T-helper 17 cell (primary cell): ENCODE measurements around the gene ZNF763. TPM values are rescaled to one million over a fixed set of nuclear protein-coding genes. Genes with fewer than 3 reads are reported as not detected.
A peak's percentile ranks its signal among the peaks of the same experiment; 100 is the strongest.
"Not testable (repeated sequence)": the region's sequence is repeated elsewhere in the genome, so short reads cannot be mapped to it uniquely, and the experiment has no call there.

ENCODE experiments used
- ATAC-seq: fragments of 150-1000 bp; cut with Tn5 transposase; 2 replicates; pipeline ENCODE4 v1.10.0; 2021; ENCODE audit warnings: mild to moderate bottlenecking, moderate library complexity
- DNase-seq, 3 donors: peaks; one replicate each; pipeline versions ENCODE4 v3.0.0 to v3.0.0-alpha.2; 2020 to 2021
- H3K9me3 ChIP-seq: one replicate; pipeline ENCODE4 v1.7.0; 2013; ENCODE audit warnings: low read length, mild to moderate bottlenecking; ENCODE audit not compliant: control insufficient read depth, poor library complexity, severe bottlenecking
- H3K27ac Mint-ChIP-seq: one replicate; pipeline ENCODE4 v1.8.0; 2022; ENCODE audit warnings: mild to moderate bottlenecking, moderate library complexity, mixed read lengths
- H3K27me3 Mint-ChIP-seq: one replicate; pipeline ENCODE4 v1.8.0; 2022; ENCODE audit warnings: mixed read lengths
- H3K36me3 Mint-ChIP-seq: one replicate; pipeline ENCODE4 v1.8.0; 2022; ENCODE audit warnings: low read depth, mixed read lengths
- H3K4me1 Mint-ChIP-seq: one replicate; pipeline ENCODE4 v1.8.0; 2022; ENCODE audit warnings: mild to moderate bottlenecking, mixed read lengths
- H3K4me3 Mint-ChIP-seq: one replicate; pipeline ENCODE4 v1.8.0; 2022; ENCODE audit warnings: mild to moderate bottlenecking, moderate library complexity, mixed read lengths
- total RNA-seq, 4 donors: library from RNA in 2 of 4; stranded (reverse) in 2 of 4; gene quantifications; one replicate each; pipeline ENCODE4 v1.2.3 and lab custom pipeline; 2022 to 2026

Gene ZNF763
- total RNA-seq, 2 donors from 2014 or later: 1.5 to 1.7 TPM

DNA sequence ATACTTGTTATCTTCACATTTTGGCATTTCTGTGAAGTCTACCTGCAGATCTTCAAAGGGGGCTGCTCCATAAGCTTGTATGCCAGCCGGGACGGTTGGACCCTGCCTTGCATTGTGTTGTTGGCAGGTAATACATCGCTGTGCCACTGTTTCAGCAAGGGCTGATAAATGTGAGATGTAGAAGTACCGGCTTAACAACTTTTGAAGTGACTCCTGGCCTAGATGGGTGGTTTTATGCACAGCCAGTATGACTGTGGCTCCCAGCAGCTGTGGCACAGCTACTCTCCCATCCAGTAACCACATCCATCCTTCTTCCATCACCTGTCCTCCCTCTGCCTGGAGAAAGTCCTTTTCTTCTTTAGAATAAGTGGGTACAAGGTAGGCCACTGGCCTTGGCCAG, 20.2 kb upstream of the ZNF763 start:
- ATAC-seq: no peak
- no peak for DNase-seq
- H3K9me3 ChIP-seq: peaks cover 61% of the 10 kb centered on the region
- Mint-ChIP-seq H3K4me3 (no peak overlapping the region), H3K27ac (no peak overlapping the region), H3K36me3 (peaks cover 11% of the 10 kb centered on the region), H3K27me3 (no peaks in the 10 kb centered on the region), H3K4me1 (no peaks in the 10 kb centered on the region)

DNA sequence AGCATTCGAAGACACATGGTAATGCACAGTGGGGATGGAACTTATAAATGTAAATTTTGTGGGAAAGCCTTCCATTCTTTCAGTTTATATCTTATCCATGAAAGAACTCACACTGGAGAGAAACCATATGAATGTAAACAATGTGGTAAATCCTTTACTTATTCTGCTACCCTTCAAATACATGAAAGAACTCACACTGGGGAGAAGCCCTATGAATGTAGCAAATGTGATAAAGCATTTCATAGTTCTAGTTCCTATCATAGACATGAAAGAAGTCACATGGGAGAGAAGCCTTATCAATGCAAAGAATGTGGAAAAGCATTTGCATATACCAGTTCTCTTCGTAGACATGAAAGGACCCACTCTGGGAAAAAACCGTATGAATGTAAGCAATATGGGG, 16.2 kb upstream of the ZNF763 start:
- H3K36me3 Mint-ChIP-seq: peaks cover 14% of the 10 kb centered on the region
- ATAC-seq: no peak

DNA sequence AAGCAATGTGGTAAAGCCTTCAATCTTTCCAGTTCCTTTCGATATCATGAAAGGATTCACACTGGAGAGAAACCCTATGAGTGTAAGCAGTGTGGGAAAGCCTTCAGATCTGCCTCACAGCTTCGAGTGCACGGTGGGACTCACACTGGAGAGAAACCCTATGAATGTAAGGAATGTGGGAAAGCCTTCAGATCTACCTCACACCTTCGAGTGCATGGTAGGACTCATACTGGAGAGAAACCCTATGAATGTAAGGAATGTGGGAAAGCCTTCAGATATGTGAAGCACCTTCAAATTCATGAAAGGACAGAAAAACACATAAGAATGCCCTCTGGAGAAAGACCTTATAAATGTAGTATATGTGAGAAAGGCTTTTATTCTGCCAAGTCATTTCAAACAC, 15.6 kb upstream of the ZNF763 start:
- no peak for DNase-seq

More for the DNA sequence above, 16.2 kb upstream of the ZNF763 start:
- Mint-ChIP-seq H3K27ac (no peak overlapping the region), H3K4me3 (no peak overlapping the region), H3K4me1 (no peaks in the 10 kb centered on the region), H3K27me3 (no peaks in the 10 kb centered on the region)
- peaks cover 68% of the 10 kb centered on the region for H3K9me3 ChIP-seq
- no peak for DNase-seq

DNA sequence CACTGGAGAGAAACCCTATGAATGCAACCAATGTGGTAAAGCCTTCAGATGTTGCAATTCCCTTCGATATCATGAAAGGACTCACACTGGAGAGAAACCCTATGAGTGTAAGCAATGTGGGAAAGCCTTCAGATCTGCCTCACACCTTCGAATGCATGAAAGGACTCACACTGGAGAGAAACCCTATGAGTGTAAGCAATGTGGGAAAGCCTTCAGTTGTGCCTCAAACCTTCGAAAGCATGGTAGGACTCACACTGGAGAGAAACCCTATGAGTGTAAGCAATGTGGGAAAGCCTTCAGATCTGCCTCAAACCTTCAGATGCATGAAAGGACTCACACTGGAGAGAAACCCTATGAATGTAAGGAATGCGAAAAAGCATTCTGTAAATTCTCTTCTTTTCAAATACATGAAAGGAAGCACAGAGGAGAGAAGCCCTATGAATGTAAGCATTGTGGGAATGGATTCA, 15.2 kb upstream of the ZNF763 start:
- H3K27ac Mint-ChIP-seq: peak overlapping the region; percentile 37
- peak overlapping the region; percentile 43 for H3K4me3 Mint-ChIP-seq
- H3K9me3 ChIP-seq: peaks cover 63% of the 10 kb centered on the region
- H3K36me3 Mint-ChIP-seq: peaks cover 14% of the 10 kb centered on the region
- not testable (repeated sequence) for H3K27me3 Mint-ChIP-seq, DNase-seq, ATAC-seq, H3K4me1 Mint-ChIP-seq

More for the DNA sequence above, 15.6 kb upstream of the ZNF763 start:
- no peaks in the 10 kb centered on the region for H3K27me3 Mint-ChIP-seq
- ATAC-seq: no peak
- no peaks in the 10 kb centered on the region for H3K4me1 Mint-ChIP-seq
- no peak overlapping the region for H3K27ac Mint-ChIP-seq
- peaks cover 14% of the 10 kb centered on the region for H3K36me3 Mint-ChIP-seq
- no peak overlapping the region for H3K4me3 Mint-ChIP-seq
- H3K9me3 ChIP-seq: peaks cover 66% of the 10 kb centered on the region

DNA sequence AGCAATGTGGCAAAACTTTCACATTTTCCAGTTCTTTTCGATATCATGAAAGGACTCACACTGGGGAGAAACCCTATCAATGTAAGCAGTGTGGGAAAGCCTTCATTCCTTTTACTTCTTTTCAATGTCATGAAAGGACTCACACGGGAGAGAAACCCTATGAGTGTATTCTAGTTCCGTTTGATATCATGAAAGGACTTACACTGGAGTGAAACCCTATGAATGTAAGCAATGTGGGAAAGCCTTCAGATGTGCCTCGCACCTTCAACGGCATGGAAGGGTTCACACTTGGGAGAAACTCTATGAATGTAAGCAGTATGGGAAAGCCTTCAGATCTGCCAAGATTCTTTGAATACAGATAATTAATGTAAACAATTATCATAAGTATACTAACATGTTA, 14.5 kb upstream of the ZNF763 start:
- Mint-ChIP-seq H3K36me3 (peaks cover 14% of the 10 kb centered on the region), H3K4me1 (no peaks in the 10 kb centered on the region), H3K27me3 (no peaks in the 10 kb centered on the region), H3K27ac (no peak overlapping the region), H3K4me3 (no peak overlapping the region)
- no peak for ATAC-seq
- no peak for DNase-seq
- H3K9me3 ChIP-seq: peaks cover 56% of the 10 kb centered on the region

DNA sequence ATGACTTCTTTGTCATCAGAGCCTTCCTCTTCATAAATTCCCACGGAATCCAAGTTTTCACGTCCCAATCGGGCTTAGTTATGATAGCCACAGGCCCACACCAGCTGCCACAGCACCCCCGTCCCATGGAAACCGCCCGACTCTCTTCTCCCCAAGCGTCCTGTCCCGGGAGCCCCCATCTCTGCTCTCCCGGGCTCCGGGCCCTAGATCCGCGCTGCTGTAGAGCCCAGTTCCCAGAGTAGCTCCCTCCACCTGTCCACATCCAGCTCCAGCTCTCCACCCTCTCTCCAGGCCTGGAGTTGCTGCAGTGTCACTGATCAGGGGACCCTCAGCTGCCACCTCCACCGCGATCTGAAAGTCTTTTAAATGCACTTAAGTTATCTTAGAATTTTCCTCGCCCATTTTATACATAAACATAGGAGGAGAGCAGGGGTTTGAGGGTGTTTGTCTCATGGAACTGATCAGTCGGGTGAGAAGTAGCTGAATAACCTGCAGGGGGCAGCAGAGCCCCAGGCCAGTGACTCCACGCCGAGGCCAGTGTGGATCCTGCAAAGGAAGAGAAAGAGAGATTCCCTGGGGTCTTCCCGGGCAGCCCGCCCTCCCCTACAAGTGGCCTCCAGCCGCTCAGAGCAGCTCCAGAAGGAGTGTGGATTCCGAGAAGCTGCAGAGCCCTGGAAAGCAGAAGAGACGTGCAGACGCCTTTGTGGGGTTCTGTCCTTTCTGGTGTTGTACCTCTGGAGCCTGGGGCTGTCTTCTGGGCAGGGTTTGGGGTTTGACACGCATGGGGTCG, 1.1 kb upstream of the ZNF763 start:
- H3K27me3 Mint-ChIP-seq: no peaks in the 10 kb centered on the region
- H3K4me3 Mint-ChIP-seq: peak overlapping the region; percentile 91
- DNase-seq (peak; percentile 54 to 64 (median 58)), ATAC-seq (peak; percentile 49)
- peaks cover 2% of the 10 kb centered on the region for H3K36me3 Mint-ChIP-seq
- peaks cover 20% of the 10 kb centered on the region for H3K4me1 Mint-ChIP-seq
- no peaks in the 10 kb centered on the region for H3K9me3 ChIP-seq
- H3K27ac Mint-ChIP-seq: peak overlapping the region; percentile 92

DNA sequence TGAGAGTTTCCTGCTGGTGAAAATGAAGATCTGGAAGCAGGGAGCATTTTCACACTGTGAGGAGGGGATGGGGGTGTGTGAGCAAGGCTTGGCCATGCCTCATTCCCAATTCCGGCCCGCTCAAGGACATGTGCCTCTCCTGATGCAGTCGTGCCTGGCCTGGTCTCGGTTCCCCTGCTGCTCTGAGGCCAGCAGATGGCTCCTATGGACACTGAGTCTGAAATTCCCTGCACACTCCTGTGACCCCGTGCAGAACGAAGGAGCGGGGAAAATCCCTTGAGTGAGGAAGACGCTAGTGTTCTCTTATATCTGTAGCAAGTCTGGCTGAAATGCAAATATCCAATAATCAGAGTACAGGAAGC, 363 bp upstream of the ZNF763 start:
- H3K27me3 Mint-ChIP-seq: no peaks in the 10 kb centered on the region

DNA sequence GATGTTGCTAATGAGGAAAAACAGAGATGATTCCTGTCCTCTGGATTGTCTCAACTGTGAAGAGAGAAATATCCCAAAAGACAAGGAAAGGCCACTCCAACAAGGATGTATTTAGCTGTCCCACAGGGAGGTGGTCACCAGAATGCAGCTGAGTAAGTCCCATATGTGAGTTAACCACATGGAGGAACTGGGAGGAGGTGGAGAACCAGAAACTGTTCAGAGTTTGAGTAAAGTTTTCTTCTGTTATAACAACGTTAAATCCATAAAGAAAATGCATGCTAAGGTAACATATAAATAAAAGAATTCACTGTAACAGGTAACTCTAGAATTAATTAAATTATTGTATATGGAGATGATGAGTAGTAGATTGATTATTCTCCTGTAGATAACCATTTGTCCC, 5.3 kb downstream of the ZNF763 start:
- ATAC-seq (no peak), DNase-seq (no peak)
- H3K27me3 Mint-ChIP-seq: no peaks in the 10 kb centered on the region
- H3K4me1 Mint-ChIP-seq: peaks cover 9% of the 10 kb centered on the region
- no peaks in the 10 kb centered on the region for H3K36me3 Mint-ChIP-seq
- H3K4me3 Mint-ChIP-seq: no peak overlapping the region
- H3K9me3 ChIP-seq: no peaks in the 10 kb centered on the region
- no peak overlapping the region for H3K27ac Mint-ChIP-seq

More for the DNA sequence above, 363 bp upstream of the ZNF763 start:
- no peaks in the 10 kb centered on the region for H3K9me3 ChIP-seq
- peak overlapping the region; percentile 91 for H3K4me3 Mint-ChIP-seq
- peaks cover 20% of the 10 kb centered on the region for H3K4me1 Mint-ChIP-seq
- H3K36me3 Mint-ChIP-seq: peaks cover 2% of the 10 kb centered on the region
- no peak for ATAC-seq
- no peak for DNase-seq
- H3K27ac Mint-ChIP-seq: peak overlapping the region; percentile 92

DNA sequence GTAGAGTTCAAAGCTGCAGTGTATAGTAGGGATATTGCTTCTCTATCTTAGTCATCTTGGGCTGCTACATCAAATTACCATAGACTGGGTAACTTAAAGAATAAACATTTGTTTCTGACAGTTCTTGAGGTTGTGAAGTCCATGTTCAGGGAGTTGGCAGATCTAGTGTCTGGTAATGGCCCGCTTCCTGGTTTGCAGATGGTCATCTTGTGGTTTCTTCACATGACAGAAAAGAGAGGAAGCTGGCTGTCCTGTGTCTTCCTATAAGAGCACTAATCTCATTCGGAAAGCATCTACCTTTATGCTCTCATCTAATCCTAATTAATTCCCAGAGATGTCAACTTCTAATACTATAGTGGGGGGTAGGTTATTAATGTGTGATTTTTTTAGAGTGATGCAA, 6.2 kb downstream of the ZNF763 start:
- no peak for ATAC-seq
- no peaks in the 10 kb centered on the region for H3K9me3 ChIP-seq
- Mint-ChIP-seq H3K36me3 (no peaks in the 10 kb centered on the region), H3K27me3 (no peaks in the 10 kb centered on the region), H3K4me1 (peaks cover 3% of the 10 kb centered on the region), H3K27ac (no peak overlapping the region), H3K4me3 (no peak overlapping the region)
- no peak for DNase-seq

DNA sequence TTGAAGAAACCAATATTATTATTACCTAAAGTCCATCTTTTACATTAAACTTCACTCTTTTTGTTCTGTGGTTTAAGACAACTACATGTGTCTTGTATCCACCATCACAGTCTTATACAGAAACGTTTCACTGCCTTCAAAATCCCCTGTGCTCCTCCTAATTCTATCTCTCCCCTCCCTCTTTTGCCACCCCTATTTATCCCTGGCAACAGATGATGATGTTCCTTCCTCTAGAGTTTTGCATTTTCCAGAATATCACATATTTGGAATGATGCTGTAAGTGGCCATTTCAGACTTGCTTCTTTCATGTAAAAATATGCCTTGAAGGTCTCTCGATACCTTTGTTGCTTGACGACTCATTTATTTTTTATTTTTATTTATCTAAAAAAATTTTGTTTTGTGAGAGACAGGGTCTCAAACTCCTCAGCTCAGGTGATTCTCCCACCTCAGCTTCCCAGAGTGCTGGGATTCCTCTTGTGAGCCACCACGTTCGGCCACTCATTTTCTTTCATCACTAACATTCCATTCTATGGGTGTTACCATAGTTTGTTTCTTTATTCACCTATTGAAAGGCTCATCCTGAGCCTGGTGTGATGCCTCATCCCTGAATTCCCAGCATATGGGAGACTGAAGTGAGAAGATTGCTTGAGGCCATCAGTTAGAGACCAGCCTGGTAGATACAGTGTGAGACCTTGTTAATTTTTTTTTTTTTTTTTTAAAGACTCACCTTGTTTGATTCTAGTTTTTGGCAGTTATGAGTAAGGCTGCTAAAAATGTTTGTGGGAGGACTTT, 8.4 kb downstream of the ZNF763 start:
- no peak for DNase-seq
- H3K27ac Mint-ChIP-seq: no peak overlapping the region
- peaks cover 2% of the 10 kb centered on the region for H3K4me1 Mint-ChIP-seq
- H3K9me3 ChIP-seq: peaks cover 5% of the 10 kb centered on the region
- no peaks in the 10 kb centered on the region for H3K27me3 Mint-ChIP-seq
- H3K4me3 Mint-ChIP-seq: no peak overlapping the region
- no peaks in the 10 kb centered on the region for H3K36me3 Mint-ChIP-seq
- no peak for ATAC-seq

DNA sequence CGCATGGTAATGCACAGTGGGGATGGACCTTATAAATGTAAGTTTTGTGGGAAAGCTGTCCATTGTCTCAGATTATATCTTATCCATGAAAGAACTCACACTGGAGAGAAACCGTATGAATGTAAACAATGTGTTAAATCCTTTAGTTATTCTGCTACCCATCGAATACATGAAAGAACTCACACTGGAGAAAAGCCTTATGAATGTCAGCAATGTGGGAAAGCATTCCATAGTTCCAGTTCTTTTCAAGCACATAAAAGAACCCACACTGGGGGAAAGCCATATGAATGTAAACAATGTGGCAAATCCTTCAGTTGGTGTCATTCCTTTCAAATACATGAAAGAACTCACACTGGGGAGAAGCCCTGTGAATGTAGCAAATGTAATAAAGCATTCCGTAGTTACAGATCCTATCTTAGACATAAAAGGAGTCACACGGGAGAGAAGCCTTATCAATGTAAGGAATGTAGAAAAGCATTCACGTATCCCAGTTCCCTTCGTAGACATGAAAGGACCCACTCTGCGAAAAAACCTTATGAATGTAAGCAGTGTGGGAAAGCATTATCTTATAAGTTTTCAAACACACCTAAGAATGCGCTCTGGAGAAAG, 13.8 kb downstream of the ZNF763 start:
- DNase-seq: no peak
- Mint-ChIP-seq H3K27ac (no peak overlapping the region), H3K36me3 (no peaks in the 10 kb centered on the region), H3K4me1 (no peaks in the 10 kb centered on the region), H3K4me3 (no peak overlapping the region), H3K27me3 (no peaks in the 10 kb centered on the region)
- peaks cover 22% of the 10 kb centered on the region for H3K9me3 ChIP-seq
- ATAC-seq: no peak

DNA sequence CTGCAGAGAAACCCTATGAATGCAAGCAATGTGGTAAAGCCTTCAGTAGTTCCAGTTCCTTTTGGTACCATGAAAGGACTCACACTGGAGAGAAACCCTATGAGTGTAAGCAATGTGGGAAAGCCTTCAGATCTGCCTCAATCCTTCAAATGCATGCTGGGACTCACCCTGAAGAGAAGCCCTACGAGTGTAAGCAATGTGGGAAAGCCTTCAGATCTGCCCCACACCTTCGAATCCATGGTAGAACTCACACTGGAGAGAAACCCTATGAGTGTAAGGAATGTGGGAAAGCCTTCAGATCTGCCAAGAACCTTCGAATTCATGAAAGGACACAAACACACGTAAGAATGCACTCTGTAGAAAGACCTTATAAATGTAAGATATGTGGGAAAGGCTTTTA, 14.7 kb downstream of the ZNF763 start:
- Mint-ChIP-seq H3K4me3 (no peak overlapping the region), H3K4me1 (no peaks in the 10 kb centered on the region), H3K27me3 (no peaks in the 10 kb centered on the region), H3K27ac (no peak overlapping the region), H3K36me3 (no peaks in the 10 kb centered on the region)
- DNase-seq (no peak), ATAC-seq (no peak)
- peaks cover 22% of the 10 kb centered on the region for H3K9me3 ChIP-seq

DNA sequence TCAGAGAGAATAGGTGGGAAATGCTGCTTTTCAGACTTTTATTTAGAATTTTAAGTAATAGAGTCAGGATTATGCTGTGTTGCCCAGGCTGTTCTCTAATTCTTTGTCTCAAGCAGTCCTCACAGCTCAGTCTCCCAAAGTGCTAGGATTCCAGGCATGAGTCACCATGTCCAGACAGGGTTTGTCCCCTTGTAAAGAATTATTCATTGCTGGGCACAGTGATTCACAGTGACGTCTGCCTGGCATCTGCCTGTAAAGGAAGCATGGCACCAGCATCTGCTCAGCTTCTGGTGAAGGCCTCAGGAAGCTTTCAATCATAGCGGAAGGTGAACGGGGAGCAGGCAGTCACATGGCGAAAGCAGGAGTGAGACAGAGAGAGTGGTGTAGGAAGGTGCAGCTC, 17.7 kb downstream of the ZNF763 start:
- Mint-ChIP-seq H3K27me3 (no peaks in the 10 kb centered on the region), H3K4me1 (peaks cover 2% of the 10 kb centered on the region), H3K36me3 (no peaks in the 10 kb centered on the region), H3K27ac (no peak overlapping the region), H3K4me3 (no peak overlapping the region)
- no peak for DNase-seq
- peaks cover 22% of the 10 kb centered on the region for H3K9me3 ChIP-seq
- no peak for ATAC-seq
